HL-60/S4 (cell line): ENCODE measurements around the gene FCRL2.

ENCODE experiments used
- in situ Hi-C: fragments of 300-500 bp; cut with MboI; formaldehyde crosslinking; loops from 2 replicates; pipeline ENCODE4 v1.14.3; 2022; ENCODE audit warnings: low sequenced_read_pairs

Gene FCRL2

DNA sequence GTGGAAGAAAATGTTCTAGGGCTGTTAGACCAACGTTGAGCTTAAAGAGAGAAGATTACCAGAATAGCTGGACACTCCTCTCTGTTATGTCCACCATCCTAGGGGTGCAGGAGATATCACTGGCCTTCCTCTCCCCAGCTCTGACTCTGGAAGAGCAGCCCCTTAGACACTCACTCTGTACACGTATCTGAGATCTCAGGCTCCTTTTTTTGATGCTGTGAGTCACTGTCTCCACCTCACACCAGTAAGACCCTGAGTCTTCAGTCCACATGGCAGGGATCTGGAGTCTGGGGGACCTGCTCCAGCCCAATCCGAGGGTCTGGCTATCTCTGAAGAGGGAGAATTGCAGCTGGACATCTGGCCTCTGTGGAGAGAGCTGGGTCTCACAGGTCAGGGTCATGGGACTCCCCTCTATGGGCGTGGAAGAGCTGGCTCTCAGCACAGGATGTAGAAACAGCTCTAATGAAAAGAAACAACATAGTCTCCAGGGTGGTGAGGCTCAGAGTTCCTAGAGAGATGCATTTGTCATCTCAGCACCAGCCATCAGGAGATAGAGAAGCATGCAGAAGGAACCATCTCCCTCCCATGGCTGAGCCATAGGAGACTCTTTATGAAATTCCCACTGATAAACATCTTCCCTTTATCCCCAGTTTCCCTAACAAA, 79.8 kb downstream of the FCRL2 start:
- in situ Hi-C loops = loop anchor here (5.0 kb wide), 1 partner anchor 120 kb away; no protein-coding TSS in a partner anchor
